Smooth muscle cell (in vitro differentiated cells): Measurements from ENCODE around the gene OR1N2. TPM values are rescaled to one million over a fixed set of nuclear protein-coding genes. Genes with fewer than 3 reads are reported as not detected.
"Not testable (repeated sequence)": the region's sequence is repeated elsewhere in the genome, so short reads cannot be mapped to it uniquely, and the experiment has no call there.

Experiments
- DNase-seq: peaks from one replicate; lab custom pipeline; 2025; ENCODE audit not compliant: unreplicated experiment; lab: John Stamatoyannopoulos, UW
- H2AFZ ChIP-seq: fragments of 200-600 bp; sonication (generic); 2 replicates; pipeline ENCODE4 v1.6.0; 2016; ENCODE audit warnings: antibody characterized with exemption, low read depth, mild to moderate bottlenecking
- H3F3A ChIP-seq: fragments of 200-600 bp; sonication (generic); 2 replicates; pipeline ENCODE4 v1.6.0; 2017; ENCODE audit warnings: antibody characterized with exemption, low read depth
- H3K27ac ChIP-seq: fragments of 200-600 bp; sonication (generic); 2 replicates; pipeline ENCODE4 v1.5.1; 2016; ENCODE audit warnings: low read depth, mild to moderate bottlenecking
- H3K27me3 ChIP-seq: fragments of 200-600 bp; sonication (generic); 2 replicates; pipeline ENCODE4 v1.6.1; 2016; ENCODE audit warnings: low read depth, mild to moderate bottlenecking
- H3K36me3 ChIP-seq: fragments of 200-600 bp; sonication (generic); 2 replicates; pipeline ENCODE4 v1.5.1; 2016; ENCODE audit warnings: low read depth
- H3K4me1 ChIP-seq: fragments of 200-600 bp; sonication (generic); 2 replicates; pipeline ENCODE4 v1.5.1; 2016; ENCODE audit warnings: low read depth
- H3K4me2 ChIP-seq: fragments of 200-600 bp; sonication (generic); 2 replicates; pipeline ENCODE4 v1.6.0; 2016; ENCODE audit warnings: mild to moderate bottlenecking
- H3K4me3 ChIP-seq: fragments of 200-600 bp; sonication (generic); 2 replicates; pipeline ENCODE4 v1.5.1; 2016; ENCODE audit warnings: mild to moderate bottlenecking
- H3K79me2 ChIP-seq: fragments of 200-600 bp; sonication (generic); 2 replicates; pipeline ENCODE4 v1.6.0; 2016; ENCODE audit warnings: low read depth, mild to moderate bottlenecking
- H3K9ac ChIP-seq: fragments of 200-600 bp; sonication (generic); 2 replicates; pipeline ENCODE4 v1.6.0; 2016; ENCODE audit warnings: low read depth
- H3K9me3 ChIP-seq: fragments of 200-600 bp; sonication (generic); replicated peaks from 2 replicates; pipeline ENCODE4 v1.5.1; 2016; ENCODE audit warnings: low read depth
- H4K20me1 ChIP-seq: fragments of 200-600 bp; sonication (generic); 2 replicates; pipeline ENCODE4 v1.6.0; 2016; ENCODE audit warnings: low read depth
- CTCF ChIP-seq: fragments of 200-600 bp; sonication (generic); IDR thresholded peaks from 2 replicates; pipeline ENCODE4 v1.5.1; 2017; ENCODE audit warnings: borderline replicate concordance, mild to moderate bottlenecking, antibody characterized with exemption; ENCODE audit not compliant: insufficient read depth, poor library complexity, severe bottlenecking
- WGBS: methylation state at CpG from one replicate; pipeline ENCODE4 v1.1.7; 2016; ENCODE audit warnings: low lambda C conversion rate; 5-methylcytosine and 5-hydroxymethylcytosine counted together
- polyA plus RNA-seq: library from polyadenylated mRNA; unstranded; fragments of >200 nt; fragmentation: Nextera tagmentation; extraction: Ambion mirVana; gene quantifications from 2 replicates; pipeline ENCODE4 v1.2.1, GENCODE V29; 2016
- total RNA-seq: library from RNA; depleted of rRNA; stranded (reverse); fragments of >200 nt; gene quantifications from 2 replicates; pipeline ENCODE4 v1.2.3, GENCODE V29; 2014

OR1N2 gene
- total and polyA plus RNA-seq, 2 experiments from 2014 or later, result not detected

- TF ChIP-seq CTCF, result no peak
- H3K36me3 ChIP-seq, result no peaks in the 10 kb centered on the region
- no peak overlapping the region for H2AFZ ChIP-seq
- WGBS, result 50% methylated on average over 2 of the region's 2 CpGs
- peaks cover 3% of the 10 kb centered on the region for H3K9me3 ChIP-seq
- H3K4me2 ChIP-seq, result no peak overlapping the region
- H3F3A ChIP-seq, result no peaks in the 10 kb centered on the region
- H3K79me2 ChIP-seq, result no peaks in the 10 kb centered on the region
- H4K20me1 ChIP-seq, result no peaks in the 10 kb centered on the region
- H3K4me3 ChIP-seq, result no peak overlapping the region
- no peak overlapping the region for H3K27ac ChIP-seq
- no peaks in the 10 kb centered on the region for H3K4me1 ChIP-seq
- H3K9ac ChIP-seq, result no peak overlapping the region
- DNase-seq, result no peak
- H3K27me3 ChIP-seq, result no peaks in the 10 kb centered on the region
Observed at GRCh38 chr9:122572456-122572855, 19.5 kb downstream of the OR1N2 start.

GRCh38 chr9:122579874-122580273 is 27.0 kb downstream of the OR1N2 start:
- no peak overlapping the region for H3K9ac ChIP-seq
- no peak overlapping the region for H3K4me2 ChIP-seq
- no peaks in the 10 kb centered on the region for H3K36me3 ChIP-seq
- no peaks in the 10 kb centered on the region for H3K4me1 ChIP-seq
- H3K27ac ChIP-seq, result no peak overlapping the region
- no peaks in the 10 kb centered on the region for H3K79me2 ChIP-seq
- no peaks in the 10 kb centered on the region for H3K9me3 ChIP-seq
- no peak overlapping the region for H3K4me3 ChIP-seq
- H2AFZ ChIP-seq, result no peak overlapping the region
- H3K27me3 ChIP-seq, result no peaks in the 10 kb centered on the region
- no peak for TF ChIP-seq CTCF
- no peaks in the 10 kb centered on the region for H3F3A ChIP-seq
- no peaks in the 10 kb centered on the region for H4K20me1 ChIP-seq
- WGBS, result 55% methylated on average over 5 of the region's 5 CpGs
- no peak for DNase-seq

GRCh38 chr9:122580360-122580759 is 27.4 kb downstream of the OR1N2 start:
- no peaks in the 10 kb centered on the region for H3K4me1 ChIP-seq
- H3K27ac ChIP-seq, result no peak overlapping the region
- H2AFZ ChIP-seq, result no peak overlapping the region
- no peak for DNase-seq
- no peak overlapping the region for H3K4me3 ChIP-seq
- H3F3A ChIP-seq, result no peaks in the 10 kb centered on the region
- H3K9ac ChIP-seq, result no peak overlapping the region
- no peak overlapping the region for H3K4me2 ChIP-seq
- no peaks in the 10 kb centered on the region for H3K9me3 ChIP-seq
- no peak for TF ChIP-seq CTCF
- H3K79me2 ChIP-seq, result no peaks in the 10 kb centered on the region
- H3K27me3 ChIP-seq, result no peaks in the 10 kb centered on the region
- H4K20me1 ChIP-seq, result no peaks in the 10 kb centered on the region
- H3K36me3 ChIP-seq, result no peaks in the 10 kb centered on the region
- 79% methylated on average over 3 of the region's 3 CpGs for WGBS

GRCh38 chr9:122583284-122583683 is 30.4 kb downstream of the OR1N2 start, which contains the start of gene OR1L8:
Gene OR1L8 (minus strand): TSS chr9:122583384. CDS start chr9:122568477, 14,907 bp downstream.
- H3K9ac ChIP-seq, H3K4me3 ChIP-seq, H3K4me1 ChIP-seq, DNase-seq, H3F3A ChIP-seq, H3K4me2 ChIP-seq, H3K36me3 ChIP-seq, H2AFZ ChIP-seq, H3K9me3 ChIP-seq, H3K79me2 ChIP-seq, H3K27ac ChIP-seq, H3K27me3 ChIP-seq, H4K20me1 ChIP-seq: not testable (repeated sequence)
- WGBS, result 87% methylated on average over 8 of the region's 8 CpGs

Other genes starting within 250 kb of the OR1N2 start
- gene PTGS1, start 182.1 kb upstream of the OR1N2 start, total RNA-seq, result 0.13 and 2.3 TPM in 2 replicates
- 0.06 and 1.6 TPM in 2 replicates for gene PTGS1, start 182.1 kb upstream of the OR1N2 start, polyA plus RNA-seq
- gene OR1J1, start 75.2 kb upstream of the OR1N2 start, total RNA-seq, result not detected in 2 replicates
- not detected in 2 replicates for gene OR1J1, start 75.2 kb upstream of the OR1N2 start, polyA plus RNA-seq
- gene OR1J2, start 42.3 kb upstream of the OR1N2 start, total RNA-seq, result not detected in 2 replicates
- gene OR1J2, start 42.3 kb upstream of the OR1N2 start, polyA plus RNA-seq, result not detected in 2 replicates
- not detected in 2 replicates for gene OR1J4, start 34.0 kb upstream of the OR1N2 start, total RNA-seq
- gene OR1J4, start 34.0 kb upstream of the OR1N2 start, polyA plus RNA-seq, result not detected in 2 replicates
- gene OR1N1, start 25.8 kb upstream of the OR1N2 start, total RNA-seq, result not detected in 2 replicates
- gene OR1N1, start 25.8 kb upstream of the OR1N2 start, polyA plus RNA-seq, result not detected in 2 replicates
- gene OR1L8, start 30.3 kb downstream of the OR1N2 start, total RNA-seq, result not detected in 2 replicates
- 0.11 TPM in 1 of 2 replicates, not detected in the other for gene OR1L8, start 30.3 kb downstream of the OR1N2 start, polyA plus RNA-seq
- gene OR1Q1, start 61.6 kb downstream of the OR1N2 start, total RNA-seq, result not detected in 2 replicates
- gene OR1Q1, start 61.6 kb downstream of the OR1N2 start, polyA plus RNA-seq, result not detected in 2 replicates
- not detected in 2 replicates for gene OR1B1, start 104.5 kb downstream of the OR1N2 start, total RNA-seq
- gene OR1B1, start 104.5 kb downstream of the OR1N2 start, polyA plus RNA-seq, result not detected in 2 replicates
- gene OR1L1, start 108.6 kb downstream of the OR1N2 start, total RNA-seq, result not detected in 2 replicates
- not detected in 2 replicates for gene OR1L1, start 108.6 kb downstream of the OR1N2 start, polyA plus RNA-seq
- gene OR1L3, start 122.0 kb downstream of the OR1N2 start, total RNA-seq, result not detected in 2 replicates
- gene OR1L3, start 122.0 kb downstream of the OR1N2 start, polyA plus RNA-seq, result not detected in 2 replicates
- not detected in 2 replicates for gene OR1L4, start 170.9 kb downstream of the OR1N2 start, total RNA-seq
- gene OR1L4, start 170.9 kb downstream of the OR1N2 start, polyA plus RNA-seq, result not detected in 2 replicates
- not detected in 2 replicates for gene OR1L6, start 189.2 kb downstream of the OR1N2 start, total RNA-seq
- gene OR1L6, start 189.2 kb downstream of the OR1N2 start, polyA plus RNA-seq, result not detected in 2 replicates
- gene OR5C1, start 235.8 kb downstream of the OR1N2 start, total RNA-seq, result not detected in 2 replicates
- not detected in 2 replicates for gene OR5C1, start 235.8 kb downstream of the OR1N2 start, polyA plus RNA-seq
- not detected in 2 replicates for gene OR1K1, start 247.0 kb downstream of the OR1N2 start, total RNA-seq
- not detected in 2 replicates for gene OR1K1, start 247.0 kb downstream of the OR1N2 start, polyA plus RNA-seq